LHCN-M2 (cell line): ENCODE results near the gene BCAM. TPM values are rescaled to one million over a fixed set of nuclear protein-coding genes. Genes with fewer than 3 reads are reported as not detected.
"Not testable (repeated sequence)": the region's sequence is repeated elsewhere in the genome, so short reads cannot be mapped to it uniquely, and the experiment has no call there.

Experiments used
- DNase-seq: peaks from one replicate; pipeline ENCODE4 v3.0.0-alpha.2; 2012; ENCODE audit warnings: low read depth
- total RNA-seq: library from RNA; depleted of rRNA; stranded (reverse); fragments of >200 nt; gene quantifications from 2 replicates; pipeline ENCODE4 v1.2.3, GENCODE V29; 2014

BCAM gene
- total RNA-seq, 1 experiment from 2014 or later: 3.5 TPM

DNA sequence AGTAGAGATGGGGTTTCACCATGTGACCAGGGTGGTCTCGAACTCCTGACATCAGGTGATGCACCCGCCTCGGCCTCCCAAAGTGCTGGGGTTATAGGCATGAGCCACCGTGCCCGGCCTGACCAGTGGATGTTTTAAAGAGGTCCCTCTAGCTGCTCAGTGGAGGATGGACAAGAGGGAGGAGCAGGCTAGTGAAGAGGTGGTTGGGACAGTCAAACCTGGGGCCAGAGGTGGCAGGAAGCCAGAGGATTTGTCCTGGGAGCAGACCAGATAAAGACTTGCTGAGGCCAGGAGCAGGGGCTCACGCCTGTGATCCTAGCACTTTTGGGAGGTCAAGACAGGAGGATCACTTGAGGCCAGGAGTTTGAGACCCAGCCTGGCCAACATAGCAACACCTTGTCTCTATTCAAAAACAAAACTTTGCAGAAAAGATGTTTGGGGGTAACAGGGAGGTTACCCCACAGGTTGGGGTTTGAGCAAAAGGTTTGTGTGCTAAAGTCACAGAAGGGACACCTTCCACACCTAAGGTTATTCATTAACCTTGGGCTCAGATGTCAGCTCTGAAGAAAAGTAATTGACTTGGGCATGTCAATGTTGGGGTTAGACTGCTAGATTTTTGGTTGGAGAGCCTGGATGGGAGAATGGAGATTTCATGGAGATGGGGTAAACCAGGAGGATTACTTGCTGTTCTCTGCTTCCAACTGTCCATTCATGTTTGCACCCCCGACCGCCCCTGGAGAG lies 9.0 kb downstream of the BCAM start:
- DNase-seq: no peak

DNA sequence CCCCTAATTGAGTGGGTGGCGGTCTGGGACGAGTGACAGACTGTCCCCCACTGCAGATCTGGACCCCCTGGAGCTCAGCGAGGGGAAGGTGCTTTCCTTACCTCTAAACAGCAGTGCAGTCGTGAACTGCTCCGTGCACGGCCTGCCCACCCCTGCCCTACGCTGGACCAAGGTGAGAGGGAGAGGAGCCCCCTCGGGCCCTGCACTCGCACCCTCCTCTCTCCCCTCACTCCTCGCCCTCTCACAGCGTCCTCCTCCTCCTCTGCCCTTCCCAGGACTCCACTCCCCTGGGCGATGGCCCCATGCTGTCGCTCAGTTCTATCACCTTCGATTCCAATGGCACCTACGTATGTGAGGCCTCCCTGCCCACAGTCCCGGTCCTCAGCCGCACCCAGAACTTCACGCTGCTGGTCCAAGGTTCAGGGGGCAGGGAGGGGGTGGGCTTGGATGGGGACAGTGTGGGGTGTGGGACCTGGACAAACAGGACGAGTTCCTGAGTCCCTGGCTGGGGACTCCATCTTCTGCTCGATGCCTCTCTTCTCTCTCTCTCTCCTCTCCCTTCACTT lies 9.6 kb downstream of the BCAM start:
- DNase-seq: no peak

DNA sequence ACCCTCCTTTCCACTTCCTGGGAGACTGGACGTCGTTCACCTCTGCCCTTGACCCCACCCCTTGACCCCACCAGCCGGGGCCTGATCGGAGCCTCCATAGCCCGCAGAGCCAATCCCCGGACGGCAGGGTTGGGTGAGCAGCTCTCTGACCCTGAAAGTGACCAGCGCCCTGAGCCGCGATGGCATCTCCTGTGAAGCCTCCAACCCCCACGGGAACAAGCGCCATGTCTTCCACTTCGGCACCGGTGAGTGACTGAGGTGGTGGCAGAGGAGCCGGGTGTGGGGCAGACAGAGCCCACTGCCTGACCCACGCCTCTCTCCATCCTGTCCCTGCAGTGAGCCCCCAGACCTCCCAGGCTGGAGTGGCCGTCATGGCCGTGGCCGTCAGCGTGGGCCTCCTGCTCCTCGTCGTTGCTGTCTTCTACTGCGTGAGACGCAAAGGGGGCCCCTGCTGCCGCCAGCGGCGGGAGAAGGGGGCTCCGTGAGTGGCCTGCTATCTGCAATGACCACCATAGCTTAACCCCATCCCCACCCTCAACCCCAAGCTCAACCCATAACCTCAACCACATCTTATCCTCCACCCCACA lies 10.4 kb downstream of the BCAM start:
- no peak for DNase-seq

DNA sequence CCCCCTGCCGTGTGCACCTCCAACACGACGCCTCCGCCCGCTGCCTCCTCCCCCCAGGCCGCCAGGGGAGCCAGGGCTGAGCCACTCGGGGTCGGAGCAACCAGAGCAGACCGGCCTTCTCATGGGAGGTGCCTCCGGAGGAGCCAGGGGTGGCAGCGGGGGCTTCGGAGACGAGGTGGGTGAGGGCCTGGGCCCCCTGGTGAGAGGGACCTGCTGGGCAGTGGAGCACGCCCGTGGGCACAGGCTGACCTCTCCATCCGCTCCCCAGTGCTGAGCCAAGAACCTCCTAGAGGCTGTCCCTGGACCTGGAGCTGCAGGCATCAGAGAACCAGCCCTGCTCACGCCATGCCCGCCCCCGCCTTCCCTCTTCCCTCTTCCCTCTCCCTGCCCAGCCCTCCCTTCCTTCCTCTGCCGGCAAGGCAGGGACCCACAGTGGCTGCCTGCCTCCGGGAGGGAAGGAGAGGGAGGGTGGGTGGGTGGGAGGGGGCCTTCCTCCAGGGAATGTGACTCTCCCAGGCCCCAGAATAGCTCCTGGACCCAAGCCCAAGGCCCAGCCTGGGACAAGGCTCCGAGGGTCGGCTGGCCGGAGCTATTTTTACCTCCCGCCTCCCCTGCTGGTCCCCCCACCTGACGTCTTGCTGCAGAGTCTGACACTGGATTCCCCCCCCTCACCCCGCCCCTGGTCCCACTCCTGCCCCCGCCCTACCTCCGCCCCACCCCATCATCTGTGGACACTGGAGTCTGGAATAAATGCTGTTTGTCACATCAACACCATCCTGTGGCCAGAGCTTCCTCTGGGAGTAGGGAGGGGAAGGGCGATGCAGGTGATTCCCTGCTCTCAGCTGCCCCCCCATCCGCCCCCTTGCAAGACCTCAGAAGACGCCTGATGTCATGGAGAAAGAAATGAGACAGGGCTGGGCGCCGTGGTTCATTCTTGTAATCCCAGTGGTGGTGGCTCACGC lies 12.0 kb downstream of the BCAM start:
- DNase-seq: no peak

DNA sequence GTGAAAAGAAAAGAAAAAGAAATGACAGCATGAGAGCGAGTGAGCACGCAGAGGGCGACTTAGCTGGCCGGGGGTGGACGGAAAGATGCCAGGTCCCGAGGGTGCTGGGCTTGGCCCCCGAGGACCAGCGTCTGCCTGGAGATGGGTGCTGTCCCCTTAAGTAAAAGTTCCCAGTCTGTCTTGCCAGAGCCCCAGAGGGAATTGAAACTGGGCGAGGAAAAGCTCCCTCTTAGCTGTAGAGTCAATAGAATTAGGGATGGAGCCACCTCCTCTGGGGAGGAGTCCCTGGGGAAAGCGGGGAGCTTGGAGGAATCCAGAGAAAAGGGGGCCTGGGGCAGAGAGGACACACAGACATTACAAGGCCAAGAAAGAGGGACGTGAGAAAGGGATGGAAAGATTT lies 13.3 kb downstream of the BCAM start:
- no peak for DNase-seq

DNA sequence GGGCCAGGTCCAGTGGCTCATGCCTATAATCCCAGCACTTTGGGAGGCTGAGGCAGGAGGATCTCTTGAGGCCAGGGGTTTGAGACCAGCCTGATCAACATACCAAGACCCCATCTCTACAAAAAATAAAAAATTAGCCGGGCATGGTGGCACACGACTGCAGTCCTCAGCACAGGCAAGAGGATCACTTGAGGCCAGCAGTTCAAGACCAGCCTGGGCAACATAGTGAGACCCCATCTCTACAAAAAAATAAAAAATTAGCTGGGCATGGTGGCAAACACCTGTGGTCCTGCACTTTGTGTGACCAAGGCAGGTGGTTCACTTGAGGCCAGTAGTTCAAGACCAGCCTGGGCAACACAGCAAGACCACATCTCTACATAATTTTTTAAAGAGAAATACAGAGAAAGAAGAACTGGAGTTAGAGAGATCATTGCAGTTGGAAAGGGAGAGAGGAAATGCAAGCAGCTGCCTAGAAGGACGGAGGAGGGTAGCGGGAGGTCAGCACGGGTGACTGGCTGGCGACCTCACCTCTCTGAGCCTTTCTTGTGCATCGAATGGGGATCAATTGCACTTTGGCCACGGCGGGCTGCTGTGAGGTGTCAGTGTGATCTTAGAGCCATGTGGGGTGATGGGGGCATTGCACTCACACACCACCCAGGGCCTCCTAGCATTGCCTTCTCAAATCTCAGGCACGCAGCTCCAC lies 13.9 kb downstream of the BCAM start:
- no peak for DNase-seq

DNA sequence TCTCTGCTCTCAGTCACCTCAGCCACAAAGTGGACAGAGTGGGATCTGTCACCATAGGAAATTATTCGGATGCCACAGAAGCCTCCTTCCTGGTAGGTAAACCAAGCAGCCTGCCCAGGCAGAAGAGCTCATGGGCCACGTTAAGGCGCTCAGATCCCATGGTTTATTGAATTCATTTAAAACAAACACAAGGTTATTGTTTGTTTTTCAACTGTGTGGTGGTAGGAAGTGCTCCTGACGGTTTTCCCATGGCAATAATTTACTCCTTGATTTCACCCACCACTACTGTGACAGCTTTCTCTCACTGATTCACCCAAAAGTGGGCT lies 14.4 kb downstream of the BCAM start:
- DNase-seq: no peak

DNA sequence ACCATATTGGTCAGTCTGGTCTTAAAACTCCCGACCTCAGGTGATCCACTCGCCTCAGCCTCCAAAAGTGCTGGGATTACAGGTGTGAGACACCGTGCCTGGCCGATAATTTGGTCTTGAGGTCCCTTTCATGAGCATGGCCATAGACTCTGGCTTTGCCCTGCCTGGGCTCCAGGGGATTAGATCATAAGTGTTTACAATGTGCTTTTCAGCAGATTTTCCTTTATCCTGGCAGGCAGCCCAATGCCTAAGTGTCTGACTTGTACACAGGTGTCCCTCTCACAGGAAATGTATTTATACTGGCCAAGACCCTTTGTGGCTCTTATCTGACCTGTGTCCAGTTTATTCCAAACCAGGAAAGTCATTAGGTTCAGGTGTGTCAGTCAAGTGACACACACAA lies 15.9 kb downstream of the BCAM start:
- DNase-seq: no peak

DNA sequence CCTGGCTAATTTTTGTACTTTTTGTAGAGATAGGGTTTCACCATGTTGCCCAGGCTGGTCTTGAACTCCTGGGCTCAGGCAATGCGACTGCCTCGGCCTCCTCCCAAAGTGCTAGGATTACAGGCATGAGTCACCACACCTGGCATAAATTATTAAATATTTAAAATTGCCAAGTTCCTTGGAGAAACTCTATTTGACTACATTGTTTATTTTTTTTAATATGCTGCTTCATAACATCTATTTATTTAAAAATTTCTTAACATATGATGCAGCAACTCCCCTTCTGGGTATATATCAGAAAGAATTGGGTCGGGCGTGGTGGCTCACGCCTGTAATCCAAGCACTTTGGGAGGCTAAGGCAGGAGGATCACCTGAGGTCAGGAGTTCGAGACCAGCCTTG lies 24.0 kb downstream of the BCAM start:
- DNase-seq: not testable (repeated sequence)

DNA sequence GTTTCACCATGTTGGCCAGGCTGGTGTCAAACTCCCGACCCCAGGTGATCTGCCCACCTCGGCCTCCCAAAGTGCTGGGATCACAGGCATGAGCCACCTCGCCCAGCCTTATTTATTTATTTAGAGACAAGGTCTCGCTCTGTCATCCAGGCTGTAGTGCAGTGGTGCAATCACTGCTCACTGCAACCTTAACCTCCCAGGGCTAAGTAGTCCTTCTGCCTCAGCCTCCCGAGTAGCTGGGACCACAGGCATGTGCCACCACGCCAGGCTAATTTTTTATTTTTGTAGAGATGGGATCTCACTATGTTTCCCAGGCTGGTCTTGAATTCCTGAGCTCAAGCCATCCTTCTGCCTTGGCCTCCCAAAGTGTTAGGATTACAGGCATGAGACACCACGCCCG lies 25.5 kb downstream of the BCAM start:
- not testable (repeated sequence) for DNase-seq

DNA sequence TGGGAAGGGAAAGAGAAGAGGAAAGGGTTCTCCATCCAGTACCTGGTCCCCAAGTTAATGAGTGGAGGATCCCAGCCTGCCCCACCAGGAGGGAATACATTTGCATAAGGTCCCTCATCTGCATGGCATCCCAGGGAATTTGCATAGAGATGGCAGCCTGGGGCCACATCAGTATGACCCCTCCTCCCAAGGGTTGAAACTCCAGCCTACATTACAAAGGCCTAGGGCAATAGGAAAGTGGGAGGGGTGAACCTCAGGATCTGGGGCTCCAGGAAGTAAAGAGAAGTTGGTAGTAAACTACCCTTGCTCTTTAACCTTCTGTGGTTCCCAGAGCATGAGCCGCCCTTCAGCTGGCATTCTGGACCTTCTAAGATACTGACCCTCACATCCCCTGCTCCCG lies 30.4 kb downstream of the BCAM start:
- no peak for DNase-seq

DNA sequence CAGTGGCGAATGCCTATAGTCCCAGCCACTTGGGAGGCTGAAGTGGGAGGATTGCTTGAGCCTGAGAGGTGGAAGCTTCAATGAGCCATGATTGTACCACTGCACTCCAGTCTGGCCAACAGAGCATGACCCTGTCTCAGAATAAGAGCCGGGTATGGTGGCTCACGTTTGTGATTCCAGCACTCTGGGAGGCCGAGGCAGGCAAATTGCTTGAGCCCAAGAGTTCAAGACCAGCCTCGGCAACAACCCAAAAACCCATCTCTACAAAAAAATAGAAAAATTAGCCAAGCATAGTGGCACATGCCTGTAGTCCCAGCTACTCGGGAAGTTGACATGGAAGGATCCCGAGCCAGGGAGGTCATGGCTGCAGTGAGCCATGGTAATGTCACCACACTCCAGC lies 31.9 kb downstream of the BCAM start:
- DNase-seq: no peak

DNA sequence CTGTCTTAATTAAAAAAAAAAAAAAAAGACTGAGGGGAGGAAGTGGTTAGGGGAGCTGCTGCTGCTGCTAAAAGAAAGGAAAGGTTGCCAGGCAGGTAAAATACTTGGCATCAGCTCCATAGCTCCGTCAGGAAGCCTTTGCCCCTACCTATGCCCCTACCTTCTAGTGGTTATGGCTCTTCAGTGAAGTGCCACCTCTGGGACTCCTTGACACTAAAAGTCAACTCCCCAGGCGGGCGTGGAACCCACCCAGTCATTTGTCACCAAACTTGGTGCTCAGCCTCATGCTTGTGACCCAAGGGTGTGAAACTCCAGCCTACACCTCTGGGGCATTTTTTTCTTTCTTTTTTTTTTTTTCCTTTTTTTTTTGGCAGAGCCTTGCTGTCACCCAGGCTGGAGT lies 32.3 kb downstream of the BCAM start:
- DNase-seq: no peak

DNA sequence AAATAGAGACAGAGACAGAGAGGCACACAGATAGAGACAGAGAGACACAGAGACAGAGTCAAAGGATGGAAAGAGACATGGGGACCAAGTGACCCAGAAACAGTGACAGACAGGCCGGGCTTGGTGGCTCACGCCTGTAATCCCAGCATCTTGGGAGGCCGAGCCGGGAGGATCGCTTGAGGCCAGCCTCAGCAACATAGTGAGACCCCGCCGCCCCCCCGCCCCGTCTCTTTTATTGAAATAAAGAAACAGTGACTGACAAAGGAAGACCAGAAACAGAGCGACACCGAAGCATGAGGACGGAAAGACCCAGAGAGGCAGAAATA lies 36.3 kb downstream of the BCAM start:
- DNase-seq: no peak

DNA sequence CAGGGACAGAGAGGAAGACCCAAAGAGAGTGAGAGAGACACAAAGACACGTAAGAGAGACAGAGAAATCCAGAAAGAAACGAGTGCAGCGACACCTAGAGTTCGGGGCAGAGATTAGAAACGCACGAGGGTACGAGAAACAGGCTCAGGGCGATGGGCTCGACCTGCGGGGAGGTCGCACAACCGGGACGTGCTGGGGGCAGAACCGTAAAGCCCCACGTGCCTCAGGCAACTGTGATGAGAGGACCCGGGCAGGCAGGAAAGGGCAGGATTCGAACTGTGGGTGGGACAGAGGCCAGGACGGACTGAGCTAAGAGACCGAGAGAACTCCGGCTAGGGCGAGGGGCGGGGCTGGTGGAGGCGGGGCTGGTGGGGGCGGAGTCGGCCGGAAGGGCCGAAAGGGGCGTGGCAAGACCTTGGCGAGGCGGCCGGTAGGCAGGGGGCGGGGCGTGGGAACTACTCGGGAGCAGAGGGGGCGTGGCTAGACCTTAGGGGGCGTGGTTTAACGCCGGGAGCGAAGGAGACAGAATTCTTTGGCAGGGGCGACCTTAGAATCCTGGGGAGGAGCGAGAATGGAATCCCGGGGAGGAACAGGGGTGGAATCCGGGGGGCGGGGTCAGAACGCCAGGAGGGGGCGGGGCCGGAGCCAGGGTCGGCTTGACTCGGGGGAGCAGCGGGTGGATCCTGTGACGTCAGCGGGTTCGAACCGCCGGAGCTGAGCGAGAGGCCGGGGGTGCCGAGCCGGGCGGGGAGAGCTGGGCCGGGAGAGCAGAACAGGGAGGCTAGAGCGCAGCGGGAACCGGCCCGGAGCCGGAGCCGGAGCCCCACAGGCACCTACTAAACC lies 36.9 kb downstream of the BCAM start, which contains the start of gene NECTIN2:
TSS of gene NECTIN2 (plus strand) at position 686 of the 843 bp plus-strand sequence. CDS start 229 bp downstream, outside the sequence.
- DNase-seq: peak; percentile 95

DNA sequence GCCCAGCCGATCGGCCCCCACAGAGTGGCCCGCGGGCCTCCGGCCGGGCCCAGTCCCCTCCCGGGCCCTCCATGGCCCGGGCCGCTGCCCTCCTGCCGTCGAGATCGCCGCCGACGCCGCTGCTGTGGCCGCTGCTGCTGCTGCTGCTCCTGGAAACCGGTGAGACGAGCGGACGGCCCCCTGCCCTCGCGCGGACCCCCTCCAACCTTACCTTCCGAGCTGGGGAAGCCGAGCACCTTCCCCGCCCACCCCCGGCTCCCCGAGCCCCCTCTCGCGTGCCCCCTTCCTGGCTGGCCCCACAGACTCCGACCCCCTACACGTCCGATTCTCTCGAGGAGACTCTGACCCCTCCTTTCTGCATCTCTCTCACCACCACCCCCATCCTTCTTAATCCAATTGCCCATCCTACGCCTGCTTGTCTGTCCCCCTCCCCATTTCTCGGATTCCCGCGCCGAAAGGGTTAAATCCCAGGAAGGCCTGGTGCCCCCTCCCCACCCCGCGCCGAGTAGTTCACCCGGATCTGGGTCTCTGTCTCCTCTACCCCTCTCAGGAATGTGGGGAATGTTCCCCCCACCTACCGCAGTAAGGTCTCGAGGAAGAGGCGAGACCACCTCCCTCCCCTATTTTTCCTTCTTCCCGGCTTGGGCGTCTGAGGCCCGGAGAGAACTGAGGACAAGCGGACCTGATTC lies 37.7 kb downstream of the BCAM start:
- no peak for DNase-seq

DNA sequence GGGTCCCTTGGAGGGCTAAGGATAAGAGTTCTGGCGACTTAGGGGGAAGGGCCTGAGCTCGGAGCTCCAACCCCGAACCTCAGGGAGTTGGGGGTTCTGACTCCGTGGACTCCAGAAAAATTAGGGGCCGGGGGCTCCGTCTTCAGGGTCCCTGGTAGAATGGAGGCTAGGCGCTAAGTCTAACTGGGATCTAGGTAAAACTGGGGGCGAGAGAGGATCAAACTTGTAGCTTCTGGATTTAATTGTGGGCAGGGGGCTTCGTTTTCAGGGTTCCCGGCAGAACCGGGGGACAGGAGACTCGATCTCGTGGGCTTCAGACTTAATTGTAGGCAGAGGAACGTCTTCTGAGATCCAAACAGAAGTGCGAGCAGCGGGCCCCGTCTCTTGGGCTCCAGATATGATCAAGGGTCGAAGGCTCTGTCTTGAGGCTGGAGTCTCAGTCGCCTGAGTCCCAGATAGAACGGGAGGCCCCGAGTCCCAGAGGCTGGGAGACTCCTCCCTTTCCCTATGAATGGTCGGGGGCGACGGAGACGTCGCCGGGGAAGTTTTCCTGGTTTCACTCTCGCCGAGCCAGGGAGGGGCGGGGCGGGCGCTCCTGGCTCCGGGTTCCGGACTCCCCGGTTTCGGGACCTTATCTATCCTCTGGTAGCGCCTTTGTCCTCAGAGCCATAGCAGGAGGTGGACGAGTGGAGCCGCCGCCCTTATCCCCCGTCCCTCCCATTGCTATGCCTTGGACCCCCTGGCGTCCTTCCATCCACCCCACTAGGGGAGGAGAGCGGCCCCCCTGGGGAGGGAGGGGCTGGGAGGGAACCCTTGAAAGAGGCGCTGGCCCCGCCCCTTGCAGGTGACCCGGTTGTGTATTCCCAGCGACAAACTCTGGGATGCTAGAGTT lies 38.5 kb downstream of the BCAM start:
- DNase-seq: peak; percentile 31

DNA sequence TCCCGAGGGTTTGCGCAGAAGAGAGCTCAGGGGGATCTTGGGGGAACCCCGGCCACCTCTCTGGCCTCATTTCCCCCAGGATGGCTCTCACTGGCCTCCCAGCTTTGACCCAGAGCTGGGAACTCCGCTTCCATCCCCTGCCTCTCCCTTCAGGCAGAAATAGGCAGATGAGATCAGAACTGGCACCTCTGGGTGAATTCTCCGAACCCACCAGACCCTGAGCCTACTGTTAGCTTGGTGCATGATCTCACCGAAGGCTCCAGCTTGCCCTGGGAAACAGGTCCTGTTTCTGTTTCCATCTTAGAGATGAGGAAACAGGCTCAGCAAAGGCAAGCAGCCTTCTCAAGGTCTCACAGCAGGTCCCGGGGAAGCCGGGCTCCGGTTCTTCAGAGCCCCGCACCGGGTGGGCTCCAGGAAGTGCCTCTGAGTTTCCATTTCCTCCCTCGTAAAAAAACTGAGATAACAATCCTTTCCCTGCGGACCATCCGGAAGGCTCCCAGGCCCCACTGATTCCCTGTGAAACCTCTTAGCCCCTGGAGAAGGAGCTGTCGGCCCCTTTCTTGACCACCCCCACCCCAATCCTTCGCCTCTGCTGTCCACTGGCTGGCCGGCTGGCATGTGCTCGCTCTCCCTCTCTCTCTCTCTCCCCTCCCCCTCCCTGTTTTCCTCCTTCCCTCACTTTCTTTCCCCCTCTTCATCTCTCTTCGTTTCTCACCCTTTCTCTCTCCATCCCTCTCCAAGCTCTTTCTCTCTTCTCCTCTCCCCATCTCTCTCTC lies 39.3 kb downstream of the BCAM start:
- no peak for DNase-seq
